IMR-90 (cell line): Measurements from ENCODE around the gene HOXD8. TPM values are rescaled to one million over a fixed set of nuclear protein-coding genes. Genes with fewer than 3 reads are reported as not detected.

ENCODE experiments used
- ATAC-seq: fragments of 200-7000 bp; cut with Tn5 transposase; 2 replicates; pipeline ENCODE4 v1.9.1; 2020; ENCODE audit warnings: low read depth, mild to moderate bottlenecking, moderate library complexity
- BruUV-seq: library from RNA; stranded (reverse); fragments of 400-500 nt; replicated peaks from 2 replicates; lab custom pipeline; 2021; lab: Mats Ljungman, UMichigan
- CTCF ChIA-PET: fragments of 300-600 bp; formaldehyde crosslinking; extraction: SDS; loops from one replicate; lab custom pipeline; 2021; ENCODE audit warnings: antibody characterized with exemption; lab: Yijun Ruan, JAX
- POLR2A ChIA-PET: fragments of 300-600 bp; sonication (Branson Sonifier 250); formaldehyde crosslinking; loops from one replicate; lab custom pipeline; 2022; ENCODE audit warnings: antibody characterized with exemption; ENCODE audit not compliant: unreplicated experiment; lab: Charles Lee
- DNase-seq: peaks from one replicate; pipeline ENCODE4 v3.0.0; 2013
- H2AFZ ChIP-seq: replicated peaks from 2 replicates; pipeline ENCODE3; 2013; ENCODE audit warnings: low read length, mild to moderate bottlenecking; ENCODE audit not compliant: poor library complexity
- H2AK5ac ChIP-seq: 2 replicates; pipeline ENCODE4 v1.6.1; 2013; ENCODE audit warnings: low read depth, low read length, inconsistent platforms
- H2AK9ac ChIP-seq: replicated peaks from 2 replicates; pipeline ENCODE3; 2013; ENCODE audit warnings: mild to moderate bottlenecking, low read depth, low read length, moderate library complexity; ENCODE audit not compliant: poor library complexity
- H2BK120ac ChIP-seq: 2 replicates; pipeline ENCODE4 v1.6.1; 2013; ENCODE audit warnings: low read depth, low read length, inconsistent platforms
- H2BK15ac ChIP-seq: 3 replicates; pipeline ENCODE4 v1.6.1; 2013; ENCODE audit warnings: low read depth, low read length, inconsistent platforms
- H2BK20ac ChIP-seq: 2 replicates; pipeline ENCODE4 v1.6.1; 2013; ENCODE audit warnings: low read depth, mild to moderate bottlenecking, inconsistent platforms, low read length, moderate library complexity
- H2BK5ac ChIP-seq: 2 replicates; pipeline ENCODE4 v1.6.1; 2013; ENCODE audit warnings: mild to moderate bottlenecking, low read depth, low read length, inconsistent platforms; ENCODE audit not compliant: poor library complexity, severe bottlenecking
- H3K14ac ChIP-seq: replicated peaks from 2 replicates; pipeline ENCODE4 v1.6.1; 2013; ENCODE audit warnings: low read depth, low read length, inconsistent platforms
- H3K18ac ChIP-seq: 2 replicates; pipeline ENCODE4 v1.6.1; 2013; ENCODE audit warnings: low read depth, low read length, control low read depth
- H3K23ac ChIP-seq: 2 replicates; pipeline ENCODE4 v1.6.1; 2013; ENCODE audit warnings: low read depth, low read length, inconsistent platforms
- H3K27ac ChIP-seq: 2 replicates; pipeline ENCODE4 v1.5.1; 2013; ENCODE audit warnings: mild to moderate bottlenecking, control low read depth, low read length; ENCODE audit not compliant: insufficient read depth
- H3K27me3 ChIP-seq: 2 replicates; pipeline ENCODE4 v1.6.1; 2013; ENCODE audit warnings: low read length; ENCODE audit not compliant: control insufficient read depth, insufficient read depth
- H3K36me3 ChIP-seq: 2 replicates; pipeline ENCODE4 v1.6.1; 2013; ENCODE audit warnings: low read length, mixed read lengths; ENCODE audit not compliant: control insufficient read depth, insufficient read depth
- H3K4ac ChIP-seq: 2 replicates; pipeline ENCODE4 v1.6.1; 2013; ENCODE audit warnings: low read depth, low read length, inconsistent platforms
- H3K4me1 ChIP-seq: 2 replicates; pipeline ENCODE4 v1.6.1; 2013; ENCODE audit warnings: low read length, mixed read lengths; ENCODE audit not compliant: control insufficient read depth, insufficient read depth
- H3K4me2 ChIP-seq: 2 replicates; pipeline ENCODE4 v1.6.1; 2013; ENCODE audit warnings: low read depth, mild to moderate bottlenecking, control low read depth, low read length, moderate library complexity
- H3K4me3 ChIP-seq: 2 replicates; pipeline ENCODE4 v1.5.1; 2013; ENCODE audit warnings: low read depth, mild to moderate bottlenecking, control low read depth, low read length, moderate library complexity; ENCODE audit not compliant: insufficient read depth
- H3K56ac ChIP-seq: 2 replicates; pipeline ENCODE4 v1.6.1; 2013; ENCODE audit warnings: low read length, inconsistent platforms; ENCODE audit not compliant: insufficient read depth; ENCODE audit errors: extremely low read depth
- H3K79me1 ChIP-seq, 2 experiments: 2 replicates each; pipeline ENCODE4 v1.6.1; 2013; ENCODE audit warnings: low read length in 2 of 2, inconsistent platforms in 1 of 2, low read depth in 1 of 2
- H3K9ac ChIP-seq: 2 replicates; pipeline ENCODE4 v1.6.1; 2013; ENCODE audit warnings: low read depth, low read length, control low read depth
- H3K9me1 ChIP-seq: 2 replicates; pipeline ENCODE4 v1.6.1; 2013; ENCODE audit warnings: low read length, inconsistent platforms; ENCODE audit not compliant: insufficient read depth
- H3K9me3 ChIP-seq: 2 replicates; pipeline ENCODE4 v1.6.1; 2013; ENCODE audit warnings: low read length; ENCODE audit not compliant: control insufficient read depth, insufficient read depth
- H4K20me1 ChIP-seq: 2 replicates; pipeline ENCODE4 v1.6.1; 2013; ENCODE audit warnings: low read length, inconsistent platforms; ENCODE audit not compliant: insufficient read depth
- H4K5ac ChIP-seq: 2 replicates; pipeline ENCODE4 v1.6.1; 2013; ENCODE audit warnings: mild to moderate bottlenecking, low read depth, low read length, control low read depth
- H4K8ac ChIP-seq, 2 experiments: 2 replicates each; pipeline ENCODE4 v1.6.1; 2013; ENCODE audit warnings: low read depth in 2 of 2, low read length in 2 of 2, control low read depth in 1 of 2, inconsistent platforms in 1 of 2
- H4K91ac ChIP-seq: 2 replicates; pipeline ENCODE4 v1.6.1; 2013; ENCODE audit warnings: low read depth, low read length, inconsistent platforms; ENCODE audit not compliant: insufficient read depth
- CEBPB ChIP-seq: IDR thresholded peaks from 2 replicates; pipeline ENCODE4 v1.6.1; 2012; ENCODE audit warnings: low read depth, low read length, improper control_type of control experiment
- CHD1 ChIP-seq: IDR thresholded peaks from 2 replicates; pipeline ENCODE4 v1.6.1; 2012; ENCODE audit warnings: low read depth, low read length, improper control_type of control experiment
- MAFK ChIP-seq: IDR thresholded peaks from 2 replicates; pipeline ENCODE4 v1.6.1; 2012; ENCODE audit warnings: low read depth, low read length, improper control_type of control experiment
- RFX5 ChIP-seq: IDR thresholded peaks from 2 replicates; pipeline ENCODE4 v1.8.0; 2012; ENCODE audit warnings: low read depth, mild to moderate bottlenecking, low read length, moderate library complexity
- SMC3 ChIP-seq: fragments of 150-350 bp; IDR thresholded peaks from 2 replicates; pipeline ENCODE4 v1.6.1; 2016; ENCODE audit warnings: low read depth, mild to moderate bottlenecking, antibody characterized with exemption, low read length, moderate library complexity
- WGBS, 2 experiments: methylation state at CpG; one replicate each; pipeline versions ENCODE4 v1.1.5 to v1.1.7; 2013; ENCODE audit warnings: missing lambda C conversion rate in 2 of 2; ENCODE audit not compliant: insufficient read length in 1 of 2; ENCODE audit errors: extremely low coverage in 2 of 2; 5-methylcytosine and 5-hydroxymethylcytosine counted together
- dilution Hi-C: fragments of 300-500 bp; cut with HindIII; formaldehyde crosslinking; loops from one replicate; pipeline ENCODE4 v1.14.3; 2018; ENCODE audit warnings: low sequenced_read_pairs; ENCODE audit not compliant: unreplicated experiment
- in situ Hi-C: fragments of 300-500 bp; cut with MboI; formaldehyde crosslinking; loops from 3 replicates; pipeline ENCODE4 v1.14.3; 2019; ENCODE audit warnings: low sequenced_read_pairs, inconsistent platforms, mixed read lengths
- intact Hi-C: fragments of 100-400 bp; cut with micrococcal nuclease; formaldehyde crosslinking; loops from 2 replicates; pipeline ENCODE4 v1.10.0; 2022
- polyA plus RNA-seq, 3 experiments: library from polyadenylated mRNA; depleted of rRNA; stranded (reverse); fragments of >200 nt; gene quantifications; 2 replicates each; pipeline ENCODE4 v1.2.3, GENCODE V29; 2012; ENCODE audit warnings: low replicate concordance in 1 of 3
- total RNA-seq: library from RNA; depleted of rRNA; stranded (reverse); fragments of >200 nt; gene quantifications from 2 replicates; pipeline ENCODE4 v1.2.3, GENCODE V29; 2012
- TF ChIP-seq, protein P1 (sequence below): fragments of 150-350 bp; IDR thresholded peaks from 2 replicates; pipeline ENCODE4 v1.6.1; 2017; ENCODE audit warnings: mild to moderate bottlenecking, antibody characterized with exemption, low read length, low read depth
- TF ChIP-seq, protein P2 (sequence below): conservative IDR thresholded peaks from 2 replicates; pipeline ENCODE4 v1.5.1; 2012; ENCODE audit warnings: mild to moderate bottlenecking, low read depth, low read length, improper control_type of control experiment

Gene HOXD8
- total and polyA plus RNA-seq, 2 of the 4 experiments (the other 2 are of a cell fraction): not detected

DNA sequence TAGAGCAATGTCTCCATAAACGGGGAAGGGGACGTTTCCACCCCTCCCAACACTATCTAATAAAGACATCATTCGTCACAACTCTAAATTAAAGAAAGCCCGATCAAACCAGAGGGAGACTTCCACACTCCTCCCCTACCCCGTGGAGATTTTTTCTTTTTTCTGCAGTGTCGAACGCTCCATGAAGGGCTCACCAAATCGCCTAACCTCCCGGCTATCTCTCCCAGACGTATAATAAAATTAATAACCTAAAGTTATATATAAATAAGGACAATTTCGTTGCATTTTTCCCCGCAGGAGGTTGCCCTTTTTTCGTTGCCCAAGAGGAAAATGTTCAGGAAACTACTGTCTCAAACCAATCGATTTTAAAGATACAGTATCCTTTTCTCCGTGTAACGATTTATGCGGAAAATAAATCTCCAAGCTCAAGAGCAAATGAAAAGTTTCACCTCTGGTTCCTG, 48.1 kb upstream of the HOXD8 start:
- H2BK15ac ChIP-seq: no peak overlapping the region
- no TSS peak for BruUV-seq
- no peak overlapping the region for H2AK5ac ChIP-seq
- DNase-seq (no peak), ATAC-seq (no peak)
- no peak overlapping the region for H3K14ac ChIP-seq
- no peak overlapping the region for H3K9ac ChIP-seq
- H3K4me2 ChIP-seq: no peak overlapping the region
- POLR2A ChIA-PET: no interaction called here
- dilution Hi-C loops: no loop called here
- H3K27ac ChIP-seq: no peak overlapping the region
- in situ Hi-C loops: loop anchor here (25.0 kb wide), 2 partner anchors 1044 to 1344 kb away; no protein-coding TSS in a partner anchor
- no peak overlapping the region for H4K8ac ChIP-seq
- no peaks in the 10 kb centered on the region for H3K79me1 ChIP-seq
- intact Hi-C loops: no loop called here
- H2BK120ac ChIP-seq: no peak overlapping the region
- peaks cover 1% of the 10 kb centered on the region for H3K4me1 ChIP-seq
- H2AK9ac ChIP-seq: no peak overlapping the region
- H3K9me3 ChIP-seq: peaks cover 28% of the 10 kb centered on the region
- H3K36me3 ChIP-seq: no peaks in the 10 kb centered on the region
- no peak overlapping the region for H2AFZ ChIP-seq
- H3K23ac ChIP-seq: no peak overlapping the region
- no peak overlapping the region for H4K5ac ChIP-seq
- H2BK5ac ChIP-seq: no peak overlapping the region
- CTCF ChIA-PET: no interaction called here
- no peak overlapping the region for H3K56ac ChIP-seq
- H3K18ac ChIP-seq: no peak overlapping the region
- peaks cover 86% of the 10 kb centered on the region for H3K27me3 ChIP-seq
- no CpG with 5 or more reads among the region's 17 CpGs for WGBS, 2 experiments
- H4K20me1 ChIP-seq: peaks cover 3% of the 10 kb centered on the region; the same call in 1 of the 2 replicates
- H3K9me1 ChIP-seq: no peaks in the 10 kb centered on the region
- H3K4me3 ChIP-seq: no peak overlapping the region
- no peak overlapping the region for H3K4ac ChIP-seq
- H2BK20ac ChIP-seq: no peak overlapping the region
- TF ChIP-seq, protein P1, sequence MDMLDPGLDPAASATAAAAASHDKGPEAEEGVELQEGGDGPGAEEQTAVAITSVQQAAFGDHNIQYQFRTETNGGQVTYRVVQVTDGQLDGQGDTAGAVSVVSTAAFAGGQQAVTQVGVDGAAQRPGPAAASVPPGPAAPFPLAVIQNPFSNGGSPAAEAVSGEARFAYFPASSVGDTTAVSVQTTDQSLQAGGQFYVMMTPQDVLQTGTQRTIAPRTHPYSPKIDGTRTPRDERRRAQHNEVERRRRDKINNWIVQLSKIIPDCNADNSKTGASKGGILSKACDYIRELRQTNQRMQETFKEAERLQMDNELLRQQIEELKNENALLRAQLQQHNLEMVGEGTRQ: no peak
- TF ChIP-seq, protein P2, sequence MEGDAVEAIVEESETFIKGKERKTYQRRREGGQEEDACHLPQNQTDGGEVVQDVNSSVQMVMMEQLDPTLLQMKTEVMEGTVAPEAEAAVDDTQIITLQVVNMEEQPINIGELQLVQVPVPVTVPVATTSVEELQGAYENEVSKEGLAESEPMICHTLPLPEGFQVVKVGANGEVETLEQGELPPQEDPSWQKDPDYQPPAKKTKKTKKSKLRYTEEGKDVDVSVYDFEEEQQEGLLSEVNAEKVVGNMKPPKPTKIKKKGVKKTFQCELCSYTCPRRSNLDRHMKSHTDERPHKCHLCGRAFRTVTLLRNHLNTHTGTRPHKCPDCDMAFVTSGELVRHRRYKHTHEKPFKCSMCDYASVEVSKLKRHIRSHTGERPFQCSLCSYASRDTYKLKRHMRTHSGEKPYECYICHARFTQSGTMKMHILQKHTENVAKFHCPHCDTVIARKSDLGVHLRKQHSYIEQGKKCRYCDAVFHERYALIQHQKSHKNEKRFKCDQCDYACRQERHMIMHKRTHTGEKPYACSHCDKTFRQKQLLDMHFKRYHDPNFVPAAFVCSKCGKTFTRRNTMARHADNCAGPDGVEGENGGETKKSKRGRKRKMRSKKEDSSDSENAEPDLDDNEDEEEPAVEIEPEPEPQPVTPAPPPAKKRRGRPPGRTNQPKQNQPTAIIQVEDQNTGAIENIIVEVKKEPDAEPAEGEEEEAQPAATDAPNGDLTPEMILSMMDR: no peak
- TF ChIP-seq MAFK (no peak), RFX5 (no peak), SMC3 (no peak), CEBPB (no peak), CHD1 (no peak)
- no peak overlapping the region for H4K91ac ChIP-seq
